GM23338 (cell line): Measurements from ENCODE around the gene RGS6. TPM values are rescaled to one million over a fixed set of nuclear protein-coding genes. Genes with fewer than 3 reads are reported as not detected.

ENCODE experiments used
- ATAC-seq: fragments of 200-7000 bp; cut with Tn5 transposase; 3 replicates; pipeline ENCODE4 v1.9.1; 2020
- DNase-seq: peaks from one replicate; pipeline ENCODE4 v3.0.0-alpha.2; 2015; ENCODE audit warnings: low spot score
- H2AFZ ChIP-seq: fragments of 200-600 bp; sonication (generic); 2 replicates; pipeline ENCODE4 v1.8.0; 2016; ENCODE audit warnings: antibody characterized with exemption, mild to moderate bottlenecking, moderate library complexity
- H3F3A ChIP-seq: fragments of 200-600 bp; sonication (generic); replicated peaks from 2 replicates; pipeline ENCODE4 v1.8.0; 2017; ENCODE audit warnings: antibody characterized with exemption, mixed run types, low read depth
- H3K27ac ChIP-seq: fragments of 200-600 bp; sonication (generic); 2 replicates; pipeline ENCODE4 v1.6.1; 2016; ENCODE audit warnings: low read depth
- H3K27me3 ChIP-seq: fragments of 200-600 bp; sonication (generic); 2 replicates; pipeline ENCODE4 v1.8.0; 2016; ENCODE audit warnings: mild to moderate bottlenecking, mixed run types, moderate library complexity; ENCODE audit not compliant: insufficient read depth
- H3K36me3 ChIP-seq: fragments of 200-600 bp; sonication (generic); 2 replicates; pipeline ENCODE4 v1.8.0; 2016; ENCODE audit warnings: mild to moderate bottlenecking; ENCODE audit not compliant: insufficient read depth
- H3K4me1 ChIP-seq: fragments of 200-600 bp; sonication (generic); 2 replicates; pipeline ENCODE4 v1.8.0; 2016; ENCODE audit warnings: mild to moderate bottlenecking, moderate library complexity; ENCODE audit not compliant: insufficient read depth
- H3K4me2 ChIP-seq: fragments of 200-600 bp; sonication (generic); 2 replicates; pipeline ENCODE4 v1.7.1; 2017; ENCODE audit warnings: mixed run types
- H3K4me3 ChIP-seq: fragments of 200-600 bp; sonication (generic); 2 replicates; pipeline ENCODE4 v1.6.1; 2016; ENCODE audit warnings: mixed run types
- H3K79me2 ChIP-seq: fragments of 200-600 bp; sonication (generic); replicated peaks from 2 replicates; pipeline ENCODE4 v1.8.0; 2017; ENCODE audit warnings: mild to moderate bottlenecking; ENCODE audit not compliant: insufficient read depth
- H3K9me2 ChIP-seq: fragments of 200-600 bp; sonication (generic); 2 replicates; pipeline ENCODE4 v1.8.0; 2017; ENCODE audit not compliant: insufficient read depth
- H4K20me1 ChIP-seq: fragments of 200-600 bp; sonication (generic); replicated peaks from 2 replicates; pipeline ENCODE4 v1.8.0; 2017; ENCODE audit warnings: mild to moderate bottlenecking; ENCODE audit not compliant: insufficient read depth
- H3K27ac Mint-ChIP-seq: 2 replicates; pipeline ENCODE4 v1.8.0; 2020; ENCODE audit warnings: inconsistent platforms, mild to moderate bottlenecking, moderate library complexity, mixed read lengths
- H3K27me3 Mint-ChIP-seq: 3 replicates; pipeline ENCODE4 v1.8.0; 2022; ENCODE audit warnings: low read depth, mild to moderate bottlenecking, moderate library complexity, mixed read lengths, inconsistent platforms; ENCODE audit not compliant: insufficient read depth, poor library complexity
- H3K36me3 Mint-ChIP-seq: 3 replicates; pipeline ENCODE4 v1.8.0; 2021; ENCODE audit warnings: low read depth, mild to moderate bottlenecking, inconsistent platforms, moderate library complexity, mixed read lengths
- H3K4me1 Mint-ChIP-seq: 3 replicates; pipeline ENCODE4 v1.8.0; 2020; ENCODE audit warnings: mild to moderate bottlenecking, inconsistent platforms, mixed read lengths
- H3K4me3 Mint-ChIP-seq: 3 replicates; pipeline ENCODE4 v1.8.0; 2021; ENCODE audit warnings: moderate library complexity, mild to moderate bottlenecking, inconsistent platforms, mixed read lengths
- H3K9me3 Mint-ChIP-seq: 3 replicates; pipeline ENCODE4 v1.8.0; 2020; ENCODE audit warnings: moderate library complexity, mild to moderate bottlenecking, inconsistent platforms, mixed read lengths
- CREB1 ChIP-seq: fragments of 250-450 bp; sonication (Bioruptor Pico); IDR thresholded peaks from 2 replicates; pipeline ENCODE4 v1.5.0; 2020; ENCODE audit warnings: low read depth, mild to moderate bottlenecking, moderate library complexity
- CTCF ChIP-seq, 2 experiments: fragments of 200-600 bp in 1 of 2; sonication (generic) in 1 of 2; conservative IDR thresholded peaks; 2 replicates each; pipeline versions ENCODE4 v1.5.1 to v1.6.1; 2016 to 2017; ENCODE audit warnings: antibody characterized with exemption in 2 of 2, low read depth in 2 of 2, mild to moderate bottlenecking in 2 of 2, moderate library complexity in 1 of 2
- ETS1 ChIP-seq: IDR thresholded peaks from 2 replicates; pipeline ENCODE4 v1.6.1; 2016; ENCODE audit warnings: antibody characterized with exemption
- EZH2phosphoT487 ChIP-seq: fragments of 200-600 bp; sonication (generic); IDR thresholded peaks from one replicate; pipeline ENCODE4 v1.8.1; 2018; ENCODE audit warnings: antibody characterized with exemption; ENCODE audit not compliant: unreplicated experiment
- STAT1 ChIP-seq: IDR thresholded peaks from one replicate; pipeline ENCODE4 v1.6.1; 2016; ENCODE audit warnings: antibody characterized with exemption; ENCODE audit not compliant: unreplicated experiment
- ZNF331 ChIP-seq: fragments of 250-450 bp; sonication (Bioruptor Pico); IDR thresholded peaks from 2 replicates; pipeline ENCODE4 v1.5.0; 2020; ENCODE audit warnings: low read depth, mild to moderate bottlenecking, moderate library complexity
- ZNF462 ChIP-seq: fragments of 250-450 bp; sonication (Bioruptor Pico); IDR thresholded peaks from 2 replicates; pipeline ENCODE4 v1.5.0; 2020; ENCODE audit warnings: mild to moderate bottlenecking, moderate library complexity
- polyA plus RNA-seq: library from polyadenylated mRNA; unstranded; fragments of >200 nt; fragmentation: Nextera tagmentation; extraction: Ambion mirVana; gene quantifications from 2 replicates; pipeline ENCODE4 v1.2.1, GENCODE V29; 2016
- total RNA-seq: library from RNA; depleted of rRNA; stranded (reverse); fragments of >200 nt; shearing (Covaris generic); gene quantifications from 2 replicates; pipeline ENCODE4 v1.2.3, GENCODE V29; 2014

The RGS6 gene
- total and polyA plus RNA-seq, 2 experiments from 2014 or later = 0.66 to 0.83 TPM

- ATAC-seq = no peak
- H3K4me3 ChIP-seq = no peak overlapping the region
- Mint-ChIP-seq H3K9me3 (peaks cover 10% of the 10 kb centered on the region), H3K4me3 (no peak overlapping the region), H3K27me3 (no peaks in the 10 kb centered on the region), H3K27ac (no peak overlapping the region; the same call in 1 of the 2 replicates), H3K4me1 (no peaks in the 10 kb centered on the region), H3K36me3 (no peaks in the 10 kb centered on the region; the same call in 2 of the 3 replicates)
- no peaks in the 10 kb centered on the region for H3K79me2 ChIP-seq
- H3K4me2 ChIP-seq = no peak overlapping the region
- peaks cover 24% of the 10 kb centered on the region for H3K9me2 ChIP-seq
- no peak overlapping the region for H3K27ac ChIP-seq
- TF ChIP-seq ZNF462 (CRISPR knock-in tag) (no peak), EZH2phosphoT487 (no peak), CREB1 (CRISPR knock-in tag) (no peak), CTCF (conservative IDR thresholded peaks at IDR 0.05; ENCODE audit: low read depth in 2 of 2) (no peak), ETS1 (no peak), STAT1 (no peak), ZNF331 (CRISPR knock-in tag) (no peak)
- H2AFZ ChIP-seq = no peak overlapping the region
- H3K36me3 ChIP-seq = no peaks in the 10 kb centered on the region
- no peaks in the 10 kb centered on the region for H4K20me1 ChIP-seq
- H3K4me1 ChIP-seq = no peaks in the 10 kb centered on the region
- H3K27me3 ChIP-seq = no peaks in the 10 kb centered on the region
- no peaks in the 10 kb centered on the region for H3F3A ChIP-seq
- DNase-seq = no peak
Observed at GRCh38 chr14:72141084-72141483, 208.9 kb downstream of the RGS6 start.
